HG02840 (cell line): ENCODE data around the gene NCBP3.

ENCODE experiments used
- ATAC-seq: cut with Tn5 transposase; IDR thresholded peaks from one replicate; pipeline ENCODE4 v1.9.1; 2021; ENCODE audit warnings: mild to moderate bottlenecking, moderate library complexity, moderate number of reproducible peaks; ENCODE audit not compliant: unreplicated experiment, low FRiP score

The NCBP3 gene

DNA sequence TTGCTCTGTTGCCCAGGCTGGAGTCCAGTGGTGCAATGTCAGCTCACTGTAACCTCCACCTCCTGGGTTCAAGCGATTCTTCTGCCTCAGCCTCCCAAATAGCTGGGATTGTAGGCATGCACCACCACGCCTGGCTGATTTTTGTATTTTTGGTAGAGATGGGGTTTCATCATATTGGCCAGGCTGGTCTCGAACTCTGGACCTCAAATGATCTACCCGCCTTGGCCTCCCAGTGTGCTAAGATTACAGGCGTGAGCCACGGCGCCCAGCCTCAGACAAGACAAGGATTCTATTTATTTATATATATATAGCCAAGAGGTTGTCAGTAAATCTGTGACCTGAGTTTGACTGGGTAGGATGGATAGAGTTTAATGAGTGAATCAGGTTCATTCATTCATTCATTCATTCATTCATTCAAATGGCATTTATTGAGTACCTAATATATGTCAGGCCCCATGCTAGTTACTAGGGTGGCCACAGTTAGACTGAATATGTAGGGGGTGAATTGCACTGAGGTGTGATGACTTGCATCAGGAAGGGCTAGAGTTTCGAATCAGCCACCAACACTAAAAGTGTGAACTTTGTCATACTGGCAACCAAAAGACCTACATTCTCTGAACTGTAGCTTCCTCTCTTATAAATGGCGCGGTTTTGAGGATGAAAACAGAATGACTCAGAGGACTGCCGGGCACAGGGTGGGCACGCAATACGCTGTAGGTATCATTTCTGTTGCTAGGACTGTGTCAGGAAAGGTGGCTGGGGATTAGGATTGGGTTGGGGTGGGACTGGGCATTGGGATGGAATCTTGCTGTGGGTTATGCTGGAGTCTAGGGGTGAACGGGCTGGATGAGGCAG is 82.9 kb downstream of the NCBP3 start:
- ATAC-seq, result no peak

DNA sequence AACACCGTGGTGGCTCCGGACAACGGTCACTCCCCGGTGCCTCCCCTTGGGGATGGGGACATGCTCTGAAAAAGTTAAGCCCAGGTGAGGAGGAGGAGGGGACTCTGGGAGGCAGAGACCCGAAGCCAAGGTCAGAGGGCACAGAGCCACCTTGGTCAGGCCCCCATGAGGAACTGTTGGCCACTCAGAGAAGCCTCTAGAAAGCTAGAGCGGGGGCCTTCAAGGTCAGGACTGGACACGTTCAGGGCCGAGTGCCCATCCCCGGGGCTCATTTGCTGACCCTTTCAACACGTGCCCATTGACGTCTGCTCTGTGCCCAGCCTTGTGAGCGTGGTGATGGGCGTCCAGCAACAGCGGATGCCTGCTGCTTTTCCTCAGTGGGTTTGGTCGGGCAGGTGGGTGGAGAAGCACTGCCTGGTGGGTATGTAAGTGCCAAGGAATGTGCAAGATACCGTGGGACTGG is 84.1 kb downstream of the NCBP3 start:
- ATAC-seq, result no peak

DNA sequence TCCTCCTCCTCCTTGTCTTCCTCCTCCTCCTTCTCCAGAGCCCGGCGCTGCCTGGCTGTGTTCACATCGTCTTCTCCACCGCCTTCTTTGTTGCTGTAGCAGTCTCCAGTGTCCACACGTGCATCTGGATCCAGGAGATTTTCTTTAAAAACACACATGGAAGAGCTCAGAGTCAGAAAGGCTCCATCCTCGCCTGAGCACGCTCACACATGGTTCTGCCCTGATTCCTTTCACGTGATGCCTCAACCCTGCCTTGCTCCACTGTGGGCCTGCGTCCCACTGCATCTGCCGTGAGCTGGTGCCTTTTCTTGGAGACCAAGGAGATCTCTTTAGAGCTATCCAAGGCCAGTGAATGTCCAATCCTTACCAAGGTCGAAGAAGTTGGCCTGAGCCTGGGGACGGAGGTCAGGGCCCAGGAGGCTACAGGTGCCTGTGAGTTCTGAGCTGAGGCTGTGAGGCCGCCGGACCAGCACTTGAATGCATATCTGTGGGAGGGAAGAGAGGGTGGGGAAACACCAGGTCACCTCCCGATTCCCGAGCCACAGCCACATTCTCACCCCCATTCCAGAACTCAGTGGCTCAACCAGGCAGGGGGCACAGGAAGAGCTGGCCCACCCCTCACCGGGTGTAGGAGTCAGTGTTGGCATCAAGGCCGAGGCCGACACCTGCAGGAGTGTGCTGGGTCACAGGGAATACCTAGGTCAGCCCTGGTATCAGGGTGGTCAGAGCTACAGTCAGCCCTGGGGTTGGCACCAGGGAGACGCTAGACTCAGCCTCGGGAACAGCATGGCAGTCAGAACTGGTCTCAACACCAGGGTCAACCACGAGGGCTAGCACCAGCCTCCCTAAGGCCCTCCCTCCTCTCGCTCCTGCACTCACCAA is 84.8 kb downstream of the NCBP3 start:
- no peak for ATAC-seq

DNA sequence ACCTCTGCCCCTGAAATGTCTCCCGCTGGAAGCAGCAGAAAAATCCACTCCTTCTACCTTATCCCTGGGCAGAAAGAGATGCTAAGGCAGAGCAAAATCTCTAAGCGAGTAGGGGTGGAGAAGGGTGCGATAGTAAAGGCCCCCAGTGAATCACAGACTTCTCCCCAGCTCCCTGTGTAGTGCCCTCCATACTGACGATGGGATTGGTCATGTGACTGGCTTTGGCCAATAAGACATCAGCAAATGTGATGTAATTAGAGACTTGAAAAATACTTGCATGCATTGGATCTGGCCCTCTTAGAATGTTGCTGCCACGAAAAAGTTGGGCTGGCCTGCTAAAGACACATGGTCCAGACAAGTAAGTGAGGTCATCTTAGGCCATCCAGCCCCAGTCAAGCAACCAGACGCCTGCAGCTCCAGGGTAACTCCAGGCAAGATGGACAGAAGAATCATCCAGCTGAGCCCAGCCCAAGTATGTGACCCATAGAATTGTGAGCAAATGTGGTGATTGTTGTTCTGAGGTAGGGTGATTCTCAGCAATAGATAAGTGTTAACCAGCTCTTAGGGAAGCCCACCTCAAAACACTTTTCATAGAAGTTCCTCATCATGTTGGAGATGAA is 86.3 kb downstream of the NCBP3 start:
- no peak for ATAC-seq

DNA sequence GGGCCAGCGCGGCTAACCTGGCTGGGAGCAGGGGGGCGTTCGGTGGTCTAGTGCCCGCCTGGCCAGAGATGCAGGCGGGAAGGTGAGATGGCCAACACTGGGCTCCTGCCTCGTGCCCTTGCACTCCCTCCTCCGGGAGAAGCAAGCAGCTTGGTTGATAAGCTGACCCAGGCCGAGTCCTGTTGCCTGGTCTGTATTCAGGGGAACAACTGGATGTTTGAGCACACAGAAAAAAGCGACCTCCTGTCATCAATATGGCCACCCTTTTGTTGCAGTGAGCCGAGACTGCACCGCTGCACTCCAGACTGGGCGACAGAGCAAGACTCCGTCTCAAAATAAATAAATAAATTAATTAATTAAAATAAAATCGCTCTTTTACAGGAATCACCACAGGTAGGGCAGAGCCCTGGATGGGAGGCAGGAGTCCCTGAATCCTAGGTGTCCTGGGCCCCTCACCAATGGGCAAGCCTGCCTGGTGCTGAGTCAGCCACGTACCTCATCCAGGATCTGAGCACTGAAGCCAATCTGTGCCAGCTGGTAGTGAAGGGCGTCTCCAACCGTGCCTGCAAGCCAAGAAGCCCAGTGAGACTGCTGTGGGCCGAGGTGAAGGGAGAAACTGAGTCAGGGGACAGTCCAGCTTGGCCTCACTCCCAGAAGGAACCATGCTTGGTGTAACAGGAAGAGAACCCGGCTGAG is 90.6 kb downstream of the NCBP3 start:
- no peak for ATAC-seq

DNA sequence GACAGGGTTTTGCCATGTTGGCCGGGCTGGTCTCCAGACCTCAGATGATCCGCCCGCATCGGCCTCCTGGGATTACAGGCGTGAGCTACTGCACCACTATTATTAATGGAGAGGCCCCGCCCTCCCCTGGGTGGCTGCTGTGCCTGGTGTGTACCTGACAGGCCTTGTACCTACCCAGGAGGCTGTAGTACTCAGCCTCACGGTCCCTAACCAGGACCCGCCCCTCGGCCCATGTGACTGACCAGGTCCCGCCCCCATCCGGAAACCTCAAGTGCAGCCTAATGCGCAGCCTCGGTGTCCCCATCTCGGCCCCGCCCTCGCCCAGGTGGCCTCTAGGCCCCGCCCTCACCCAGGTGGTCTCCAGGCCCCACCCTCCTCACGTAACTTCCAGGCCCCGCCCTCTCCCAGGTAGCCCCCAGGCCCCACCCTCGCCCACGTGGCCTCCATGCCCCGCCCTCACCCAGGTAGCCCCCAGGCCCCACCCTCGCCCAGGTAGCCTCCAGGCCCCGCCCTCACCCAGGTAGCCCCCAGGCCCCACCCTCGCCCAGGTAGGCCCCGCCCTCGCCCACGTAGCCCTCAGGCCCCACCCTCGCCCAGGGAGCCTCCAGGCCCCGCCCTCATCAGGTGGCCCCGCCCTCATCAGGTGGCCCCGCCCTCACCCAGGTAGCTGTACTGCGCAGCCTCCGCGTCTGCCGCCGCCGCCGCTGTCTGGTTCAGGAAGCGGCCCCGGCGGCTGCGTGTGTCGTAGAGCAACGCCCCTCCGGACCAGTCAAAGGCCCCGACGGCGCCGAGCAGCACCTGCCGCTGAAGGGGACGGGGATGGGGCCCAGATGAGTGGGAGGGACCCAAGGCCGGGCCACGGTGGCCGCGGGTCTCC is 91.3 kb downstream of the NCBP3 start:
- ATAC-seq, result no peak

DNA sequence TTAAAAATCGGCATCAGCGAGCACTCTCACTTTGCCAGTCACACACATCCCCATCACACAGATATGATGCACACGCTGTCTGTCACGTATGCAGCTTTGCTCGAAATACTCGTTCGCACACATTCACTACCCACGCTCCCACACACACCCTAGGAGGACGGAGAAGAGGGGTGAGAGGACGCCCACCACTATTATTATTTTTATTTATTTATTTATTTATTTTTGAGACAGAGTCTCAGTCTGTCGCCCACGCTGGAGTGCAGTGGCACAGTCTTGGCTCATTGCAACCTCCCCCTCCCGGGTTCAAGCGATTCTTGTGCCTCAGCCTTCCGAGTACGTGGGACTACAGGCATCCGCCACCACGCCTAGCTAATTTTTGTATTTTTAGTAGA is 92.0 kb downstream of the NCBP3 start:
- no peak for ATAC-seq

DNA sequence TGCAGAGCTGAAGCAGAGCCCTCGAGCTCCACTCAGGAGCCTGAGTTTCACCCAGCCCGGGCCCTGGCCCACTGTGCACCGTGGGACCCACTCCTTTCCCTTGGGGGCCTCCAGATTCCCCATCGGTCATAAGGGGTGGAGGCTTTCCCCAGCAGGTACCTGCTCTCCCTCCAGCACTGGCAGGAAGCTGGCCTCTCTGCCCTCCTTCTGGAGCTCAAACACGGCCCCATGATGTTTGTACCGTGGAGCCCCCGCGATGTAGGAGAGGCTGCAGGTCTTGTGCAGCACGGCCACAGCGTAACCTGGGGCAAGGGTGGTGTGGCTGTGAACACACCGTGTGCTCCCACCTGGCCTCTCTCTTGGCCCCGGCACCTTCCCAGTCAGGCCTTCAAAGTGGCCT is 92.4 kb downstream of the NCBP3 start:
- ATAC-seq, result no peak
